ENCODE results near the gene SPACDR.
A peak's percentile ranks its signal among the peaks of the same experiment; 100 is the strongest.

The SPACDR gene

GRCh38 chr7:100492738-100493475, 28.8 kb upstream of the SPACDR start:
- Histone ChIP-seq H3K36me3 (ENCODE audit: control insufficient read depth, insufficient read depth, low read length) (peaks cover 3% of the 10 kb centered on the region), H3K4me1 (ENCODE audit: control insufficient read depth, insufficient read depth, low read length) (peaks cover 2% of the 10 kb centered on the region), H3K27me3 (ENCODE audit: control insufficient read depth, insufficient read depth, low read length) (no peaks in the 10 kb centered on the region), H3K9ac (ENCODE audit: low read depth, low read length) (no peak overlapping the region), H3K9me3 (ENCODE audit: control insufficient read depth, insufficient read depth, low read length) (no peaks in the 10 kb centered on the region), H3K4me3 (ENCODE audit: low read depth, low read length) (peak overlapping the region; percentile 70)

- no peaks in the 10 kb centered on the region for H3K9me3 ChIP-seq (ENCODE audit: control insufficient read depth, insufficient read depth, low read length)
- no peak overlapping the region for H3K9ac ChIP-seq (ENCODE audit: low read depth, low read length)
- H3K4me1 ChIP-seq (ENCODE audit: control insufficient read depth, insufficient read depth, low read length): peaks cover 2% of the 10 kb centered on the region
- H3K36me3 ChIP-seq (ENCODE audit: control insufficient read depth, insufficient read depth, low read length): peaks cover 3% of the 10 kb centered on the region
- no peaks in the 10 kb centered on the region for H3K27me3 ChIP-seq (ENCODE audit: control insufficient read depth, insufficient read depth, low read length)
- no peak overlapping the region for H3K4me3 ChIP-seq (ENCODE audit: low read depth, low read length)
Measured at GRCh38 chr7:100491192-100491578, 27.1 kb upstream of the SPACDR start.

GRCh38 chr7:100490483-100491191, 26.6 kb upstream of the SPACDR start:
- H3K36me3 ChIP-seq (ENCODE audit: control insufficient read depth, insufficient read depth, low read length): peaks cover 3% of the 10 kb centered on the region
- H3K4me3 ChIP-seq (ENCODE audit: low read depth, low read length): no peak overlapping the region
- H3K9me3 ChIP-seq (ENCODE audit: control insufficient read depth, insufficient read depth, low read length): no peaks in the 10 kb centered on the region
- H3K4me1 ChIP-seq (ENCODE audit: control insufficient read depth, insufficient read depth, low read length): peaks cover 2% of the 10 kb centered on the region
- H3K27me3 ChIP-seq (ENCODE audit: control insufficient read depth, insufficient read depth, low read length): no peaks in the 10 kb centered on the region
- no peak overlapping the region for H3K9ac ChIP-seq (ENCODE audit: low read depth, low read length)

- Histone ChIP-seq H3K27me3 (ENCODE audit: control insufficient read depth, insufficient read depth, low read length) (no peaks in the 10 kb centered on the region), H3K4me3 (ENCODE audit: low read depth, low read length) (no peak overlapping the region), H3K4me1 (ENCODE audit: control insufficient read depth, insufficient read depth, low read length) (peaks cover 2% of the 10 kb centered on the region), H3K36me3 (ENCODE audit: control insufficient read depth, insufficient read depth, low read length) (peaks cover 2% of the 10 kb centered on the region), H3K9ac (ENCODE audit: low read depth, low read length) (no peak overlapping the region), H3K9me3 (ENCODE audit: control insufficient read depth, insufficient read depth, low read length) (no peaks in the 10 kb centered on the region)
Measured at GRCh38 chr7:100489824-100490223, 25.8 kb upstream of the SPACDR start.

GRCh38 chr7:100489121-100489520, 25.1 kb upstream of the SPACDR start:
- H3K4me3 ChIP-seq (ENCODE audit: low read depth, low read length): no peak overlapping the region
- H3K9me3 ChIP-seq (ENCODE audit: control insufficient read depth, insufficient read depth, low read length): no peaks in the 10 kb centered on the region
- H3K27me3 ChIP-seq (ENCODE audit: control insufficient read depth, insufficient read depth, low read length): no peaks in the 10 kb centered on the region
- H3K36me3 ChIP-seq (ENCODE audit: control insufficient read depth, insufficient read depth, low read length): no peaks in the 10 kb centered on the region
- H3K9ac ChIP-seq (ENCODE audit: low read depth, low read length): no peak overlapping the region
- peaks cover 4% of the 10 kb centered on the region for H3K4me1 ChIP-seq (ENCODE audit: control insufficient read depth, insufficient read depth, low read length)

- Histone ChIP-seq H3K4me3 (ENCODE audit: low read depth, low read length) (no peak overlapping the region), H3K4me1 (ENCODE audit: control insufficient read depth, insufficient read depth, low read length) (peaks cover 4% of the 10 kb centered on the region), H3K9ac (ENCODE audit: low read depth, low read length) (no peak overlapping the region), H3K36me3 (ENCODE audit: control insufficient read depth, insufficient read depth, low read length) (no peaks in the 10 kb centered on the region), H3K27me3 (ENCODE audit: control insufficient read depth, insufficient read depth, low read length) (no peaks in the 10 kb centered on the region), H3K9me3 (ENCODE audit: control insufficient read depth, insufficient read depth, low read length) (no peaks in the 10 kb centered on the region)
Measured at GRCh38 chr7:100488333-100489095, 24.5 kb upstream of the SPACDR start.

GRCh38 chr7:100486753-100487446, 22.8 kb upstream of the SPACDR start:
- Histone ChIP-seq H3K4me1 (ENCODE audit: control insufficient read depth, insufficient read depth, low read length) (peaks cover 3% of the 10 kb centered on the region), H3K27me3 (ENCODE audit: control insufficient read depth, insufficient read depth, low read length) (no peaks in the 10 kb centered on the region), H3K36me3 (ENCODE audit: control insufficient read depth, insufficient read depth, low read length) (no peaks in the 10 kb centered on the region), H3K9ac (ENCODE audit: low read depth, low read length) (no peak overlapping the region), H3K4me3 (ENCODE audit: low read depth, low read length) (no peak overlapping the region), H3K9me3 (ENCODE audit: control insufficient read depth, insufficient read depth, low read length) (no peaks in the 10 kb centered on the region)

- Histone ChIP-seq H3K4me3 (ENCODE audit: low read depth, low read length) (no peak overlapping the region), H3K9ac (ENCODE audit: low read depth, low read length) (no peak overlapping the region), H3K27me3 (ENCODE audit: control insufficient read depth, insufficient read depth, low read length) (no peaks in the 10 kb centered on the region), H3K36me3 (ENCODE audit: control insufficient read depth, insufficient read depth, low read length) (no peaks in the 10 kb centered on the region), H3K9me3 (ENCODE audit: control insufficient read depth, insufficient read depth, low read length) (no peaks in the 10 kb centered on the region), H3K4me1 (ENCODE audit: control insufficient read depth, insufficient read depth, low read length) (peaks cover 3% of the 10 kb centered on the region)
Measured at GRCh38 chr7:100486111-100486636, 22.1 kb upstream of the SPACDR start.

GRCh38 chr7:100485471-100485876, 21.4 kb upstream of the SPACDR start:
- Histone ChIP-seq H3K9me3 (ENCODE audit: control insufficient read depth, insufficient read depth, low read length) (no peaks in the 10 kb centered on the region), H3K27me3 (ENCODE audit: control insufficient read depth, insufficient read depth, low read length) (no peaks in the 10 kb centered on the region), H3K4me3 (ENCODE audit: low read depth, low read length) (no peak overlapping the region), H3K4me1 (ENCODE audit: control insufficient read depth, insufficient read depth, low read length) (peaks cover 3% of the 10 kb centered on the region), H3K9ac (ENCODE audit: low read depth, low read length) (no peak overlapping the region), H3K36me3 (ENCODE audit: control insufficient read depth, insufficient read depth, low read length) (no peaks in the 10 kb centered on the region)

- Histone ChIP-seq H3K4me1 (ENCODE audit: control insufficient read depth, insufficient read depth, low read length) (peaks cover 3% of the 10 kb centered on the region), H3K9ac (ENCODE audit: low read depth, low read length) (no peak overlapping the region), H3K27me3 (ENCODE audit: control insufficient read depth, insufficient read depth, low read length) (no peaks in the 10 kb centered on the region), H3K4me3 (ENCODE audit: low read depth, low read length) (peak overlapping the region; percentile 67), H3K9me3 (ENCODE audit: control insufficient read depth, insufficient read depth, low read length) (no peaks in the 10 kb centered on the region), H3K36me3 (ENCODE audit: control insufficient read depth, insufficient read depth, low read length) (no peaks in the 10 kb centered on the region)
Measured at GRCh38 chr7:100484673-100485045, 20.6 kb upstream of the SPACDR start.

Data from iPS-15b (cell line).